GM23248 (cell line): ENCODE measurements around the gene CCDC171.

Experiments used
- EZH2 ChIP-seq: fragments of 200-600 bp; sonication (generic); IDR thresholded peaks from 2 replicates; pipeline ENCODE4 v1.6.1; 2018; ENCODE audit warnings: antibody characterized with exemption, mild to moderate bottlenecking; ENCODE audit not compliant: insufficient read depth, poor library complexity, severe bottlenecking
- EZH2phosphoT487 ChIP-seq: fragments of 200-600 bp; sonication (generic); IDR thresholded peaks from 2 replicates; pipeline ENCODE4 v1.6.1; 2018; ENCODE audit warnings: antibody characterized with exemption, moderate library complexity, mild to moderate bottlenecking, low read depth; ENCODE audit not compliant: insufficient read depth

DNA sequence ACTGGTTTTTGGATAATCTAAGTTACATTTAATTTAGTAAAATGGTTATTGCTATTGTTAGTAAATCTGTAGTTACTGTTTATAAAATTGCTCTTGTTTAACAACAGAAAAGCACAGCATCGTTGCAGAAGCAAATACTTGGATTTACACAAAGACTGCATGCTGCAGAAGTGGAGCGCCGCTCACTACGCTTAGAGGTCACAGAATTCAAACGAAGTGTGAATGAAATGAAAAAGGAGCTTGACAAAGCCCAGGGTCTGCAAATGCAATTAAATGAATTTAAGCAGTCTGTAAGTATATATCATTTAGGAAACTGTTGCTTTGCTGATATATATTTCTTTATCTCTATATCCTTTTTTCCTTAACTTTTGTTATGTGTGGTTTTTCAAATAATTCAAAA lies 226.0 kb downstream of the CCDC171 start:
- TF ChIP-seq EZH2: no peak
- no peak for TF ChIP-seq EZH2phosphoT487
